ENCODE results near the gene NEK11. TPM values are rescaled to one million over a fixed set of nuclear protein-coding genes. Genes with fewer than 3 reads are reported as not detected.

NEK11 gene
- total RNA-seq, 1 donor from 2014 or later: 3.9 TPM

- TF ChIP-seq CTCF (conservative IDR thresholded peaks at IDR 0.05; ENCODE audit: low read depth, low read length): no peak
- DNase-seq (ENCODE audit: low read depth): no peak
- no peak overlapping the region for H3K4me3 ChIP-seq (ENCODE audit: low read depth, low read length)
These were observed 191.5 kb downstream of the NEK11 start for GRCh38 chr3:131218196-131218595.

GRCh38 chr3:131221731-131222130 lies 195.1 kb downstream of the NEK11 start:
- H3K4me3 ChIP-seq (ENCODE audit: low read depth, low read length): no peak overlapping the region
- no peak for TF ChIP-seq CTCF (conservative IDR thresholded peaks at IDR 0.05; ENCODE audit: low read depth, low read length)
- no peak for DNase-seq (ENCODE audit: low read depth)

- no peak for DNase-seq (ENCODE audit: low read depth)
- no peak for TF ChIP-seq CTCF (conservative IDR thresholded peaks at IDR 0.05; ENCODE audit: low read depth, low read length)
- no peak overlapping the region for H3K4me3 ChIP-seq (ENCODE audit: low read depth, low read length)
These were observed 195.9 kb downstream of the NEK11 start for GRCh38 chr3:131222599-131222998.

GRCh38 chr3:131223373-131224289 lies 197.0 kb downstream of the NEK11 start:
- no peak for TF ChIP-seq CTCF (conservative IDR thresholded peaks at IDR 0.05; ENCODE audit: low read depth, low read length)
- DNase-seq (ENCODE audit: low read depth): no peak

GRCh38 chr3:131224886-131225550 lies 198.3 kb downstream of the NEK11 start:
- no peak for DNase-seq (ENCODE audit: low read depth)
- no peak overlapping the region for H3K4me3 ChIP-seq (ENCODE audit: low read depth, low read length)
- TF ChIP-seq CTCF (conservative IDR thresholded peaks at IDR 0.05; ENCODE audit: low read depth, low read length): no peak

More at GRCh38 chr3:131223373-131224289, 197.0 kb downstream of the NEK11 start:
- no peak overlapping the region for H3K4me3 ChIP-seq (ENCODE audit: low read depth, low read length)

- H3K4me3 ChIP-seq (ENCODE audit: low read depth, low read length): no peak overlapping the region
- DNase-seq (ENCODE audit: low read depth): no peak
- TF ChIP-seq CTCF (conservative IDR thresholded peaks at IDR 0.05; ENCODE audit: low read depth, low read length): no peak
These were observed 201.8 kb downstream of the NEK11 start for GRCh38 chr3:131228522-131228921.
